Hepatocyte (in vitro differentiated cells): Measurements from ENCODE around the gene MCEE. TPM values are rescaled to one million over a fixed set of nuclear protein-coding genes. Genes with fewer than 3 reads are reported as not detected.

Source experiments
- DNase-seq: peaks from one replicate; pipeline ENCODE4 v3.0.0-alpha.2; 2016; ENCODE audit warnings: low spot score
- H2AFZ ChIP-seq: fragments of 200-600 bp; sonication (generic); 2 replicates; pipeline ENCODE4 v1.6.0; 2016; ENCODE audit warnings: antibody characterized with exemption, mild to moderate bottlenecking
- H3K27ac ChIP-seq: fragments of 200-600 bp; sonication (generic); 2 replicates; pipeline ENCODE4 v1.5.1; 2016; ENCODE audit warnings: mild to moderate bottlenecking
- H3K27me3 ChIP-seq: fragments of 200-600 bp; sonication (generic); 2 replicates; pipeline ENCODE4 v1.6.1; 2016
- H3K36me3 ChIP-seq: fragments of 200-600 bp; sonication (generic); replicated peaks from 2 replicates; pipeline ENCODE4 v1.5.1; 2016; ENCODE audit warnings: low read depth; ENCODE audit not compliant: insufficient read depth
- H3K4me1 ChIP-seq: fragments of 200-600 bp; sonication (generic); 2 replicates; pipeline ENCODE4 v1.5.1; 2016; ENCODE audit warnings: mild to moderate bottlenecking, moderate library complexity; ENCODE audit not compliant: insufficient read depth
- H3K4me2 ChIP-seq: fragments of 200-600 bp; sonication (generic); 2 replicates; pipeline ENCODE4 v1.6.0; 2016
- H3K4me3 ChIP-seq: fragments of 200-600 bp; sonication (generic); 2 replicates; pipeline ENCODE4 v1.5.1; 2016; ENCODE audit warnings: mild to moderate bottlenecking
- H3K79me2 ChIP-seq: fragments of 200-600 bp; sonication (generic); 2 replicates; pipeline ENCODE4 v1.6.0; 2017; ENCODE audit warnings: mild to moderate bottlenecking
- H3K9me2 ChIP-seq: fragments of 200-600 bp; sonication (generic); replicated peaks from 2 replicates; pipeline ENCODE4 v1.6.0; 2017; ENCODE audit warnings: mild to moderate bottlenecking; ENCODE audit not compliant: insufficient read depth
- H3K9me3 ChIP-seq: fragments of 200-600 bp; sonication (generic); 2 replicates; pipeline ENCODE4 v1.5.1; 2016; ENCODE audit warnings: low read depth, mild to moderate bottlenecking
- H4K20me1 ChIP-seq: fragments of 200-600 bp; sonication (generic); 2 replicates; pipeline ENCODE4 v1.6.0; 2016; ENCODE audit warnings: mild to moderate bottlenecking; ENCODE audit not compliant: insufficient read depth, poor library complexity, severe bottlenecking
- CTCF ChIP-seq: fragments of 200-600 bp; sonication (generic); IDR thresholded peaks from 2 replicates; pipeline ENCODE4 v1.5.1; 2016; ENCODE audit warnings: antibody characterized with exemption, mild to moderate bottlenecking; ENCODE audit not compliant: poor library complexity
- EZH2 ChIP-seq: fragments of 200-600 bp; sonication (generic); IDR thresholded peaks from 2 replicates; pipeline ENCODE4 v1.6.1; 2016; ENCODE audit warnings: antibody characterized with exemption, mild to moderate bottlenecking, borderline replicate concordance
- EZH2phosphoT487 ChIP-seq: fragments of 200-600 bp; sonication (generic); IDR thresholded peaks from one replicate; pipeline ENCODE4 v1.6.1; 2018; ENCODE audit warnings: antibody characterized with exemption, mild to moderate bottlenecking, low read depth, moderate library complexity; ENCODE audit not compliant: unreplicated experiment, severe bottlenecking
- WGBS: methylation state at CpG from one replicate; pipeline ENCODE4 v1.1.6; 2016; ENCODE audit warnings: low lambda C conversion rate; ENCODE audit errors: missing lambda C conversion rate; 5-methylcytosine and 5-hydroxymethylcytosine counted together
- polyA plus RNA-seq: library from polyadenylated mRNA; unstranded; fragments of >200 nt; fragmentation: Nextera tagmentation; extraction: Ambion mirVana; gene quantifications from 2 replicates; pipeline ENCODE4 v1.2.1, GENCODE V29; 2016
- total RNA-seq: library from RNA; depleted of rRNA; stranded (reverse); fragments of >200 nt; gene quantifications from 2 replicates; pipeline ENCODE4 v1.2.3, GENCODE V29; 2014

The MCEE gene
- total and polyA plus RNA-seq, 2 experiments from 2014 or later, result 22.3 to 29.3 TPM

GRCh38 chr2:71150082-71150816, 20.2 kb upstream of the MCEE start:
- Histone ChIP-seq H3K9me2 (no peaks in the 10 kb centered on the region), H3K79me2 (no peaks in the 10 kb centered on the region), H3K4me1 (no peaks in the 10 kb centered on the region), H3K4me2 (no peak overlapping the region), H3K27me3 (no peaks in the 10 kb centered on the region), H3K27ac (no peak overlapping the region), H2AFZ (no peak overlapping the region), H3K4me3 (no peak overlapping the region), H4K20me1 (no peaks in the 10 kb centered on the region), H3K9me3 (no peaks in the 10 kb centered on the region), H3K36me3 (no peaks in the 10 kb centered on the region)
- no peak for DNase-seq
- no peak for TF ChIP-seq EZH2phosphoT487
- no peak for TF ChIP-seq EZH2
- no peak for TF ChIP-seq CTCF
- WGBS, result 83% methylated on average over 3 of the region's 3 CpGs

- Histone ChIP-seq H3K9me2 (no peaks in the 10 kb centered on the region), H3K4me1 (no peaks in the 10 kb centered on the region), H2AFZ (no peak overlapping the region), H3K4me2 (no peak overlapping the region), H3K27ac (no peak overlapping the region), H3K27me3 (no peaks in the 10 kb centered on the region), H4K20me1 (no peaks in the 10 kb centered on the region), H3K79me2 (no peaks in the 10 kb centered on the region), H3K9me3 (no peaks in the 10 kb centered on the region), H3K36me3 (no peaks in the 10 kb centered on the region), H3K4me3 (no peak overlapping the region)
- DNase-seq, result no peak
- no peak for TF ChIP-seq CTCF
- no peak for TF ChIP-seq EZH2phosphoT487
- no peak for TF ChIP-seq EZH2
- 92% methylated on average over 2 of the region's 2 CpGs for WGBS
These were observed 18.6 kb upstream of the MCEE start for GRCh38 chr2:71148506-71149063.

- Histone ChIP-seq H3K4me1 (no peaks in the 10 kb centered on the region), H3K27ac (no peak overlapping the region), H3K27me3 (no peaks in the 10 kb centered on the region), H3K9me2 (no peaks in the 10 kb centered on the region), H3K36me3 (no peaks in the 10 kb centered on the region), H2AFZ (no peak overlapping the region), H3K79me2 (no peaks in the 10 kb centered on the region), H3K9me3 (no peaks in the 10 kb centered on the region), H4K20me1 (no peaks in the 10 kb centered on the region), H3K4me2 (no peak overlapping the region), H3K4me3 (no peak overlapping the region)
- WGBS, result 99% methylated on average over 3 of the region's 3 CpGs
- TF ChIP-seq EZH2 (no peak), CTCF (no peak), EZH2phosphoT487 (no peak)
- no peak for DNase-seq
These were observed 13.8 kb upstream of the MCEE start for GRCh38 chr2:71143782-71144181.
